A549 (cell line): ENCODE measurements around the gene SPRR2B.
"Not testable (repeated sequence)": the region's sequence is repeated elsewhere in the genome, so short reads cannot be mapped to it uniquely, and the experiment has no call there.

Experiments used
- CEBPB ChIP-seq, 2 experiments: fragments of >200 bp in 1 of 2; sonication (Bioruptor Twin) in 1 of 2; formaldehyde crosslinking in 1 of 2; IDR thresholded peaks; 2 replicates each; pipeline ENCODE4 v1.6.1; 2012 to 2016
- EP300 ChIP-seq, 2 experiments: fragments of >200 bp; sonication (Bioruptor Twin); formaldehyde crosslinking; IDR thresholded peaks; 2 replicates in 1 of 2; 3 replicates in 1 of 2; pipeline ENCODE4 v1.6.1; 2016 to 2017
- JUN ChIP-seq, 2 experiments: fragments of >200 bp; sonication (Bioruptor Twin); formaldehyde crosslinking; IDR thresholded peaks; 2 replicates in 1 of 2; 3 replicates in 1 of 2; pipeline ENCODE4 v1.6.1; 2016 to 2017
- KDM1A ChIP-seq: fragments of 200-600 bp; sonication (generic); IDR thresholded peaks from 2 replicates; pipeline ENCODE4 v1.6.1; 2016; ENCODE audit warnings: low read depth, mild to moderate bottlenecking
- MAFK ChIP-seq: fragments of 450-650 bp; IDR thresholded peaks from 2 replicates; pipeline ENCODE4 v1.6.1; 2014; ENCODE audit not compliant: partially characterized antibody
- MYC ChIP-seq: IDR thresholded peaks from 2 replicates; pipeline ENCODE4 v1.6.1; 2012; ENCODE audit warnings: mild to moderate bottlenecking, inconsistent platforms, low read length, improper control_type of control experiment, borderline replicate concordance
- RAD21 ChIP-seq, 2 experiments: fragments of >200 bp in 1 of 2; sonication (Bioruptor Twin) in 1 of 2; formaldehyde crosslinking in 1 of 2; IDR thresholded peaks in 1 of 2; conservative IDR thresholded peaks in 1 of 2; 2 replicates in 1 of 2; 3 replicates in 1 of 2; pipeline ENCODE4 v1.6.1; 2012 to 2018; ENCODE audit warnings: inconsistent platforms in 1 of 2
- SMC3 ChIP-seq: fragments of >200 bp; sonication (Bioruptor Twin); formaldehyde crosslinking; IDR thresholded peaks from 3 replicates; pipeline ENCODE4 v1.6.1; 2018; ENCODE audit warnings: inconsistent platforms
- ZNF302 ChIP-seq: fragments of 250-450 bp; sonication (Bioruptor Pico); IDR thresholded peaks from 2 replicates; pipeline ENCODE4 v1.9.0; 2021; ENCODE audit warnings: inconsistent platforms, mild to moderate bottlenecking, moderate library complexity
- TF ChIP-seq, protein P1 (sequence below): fragments of 450-650 bp; IDR thresholded peaks from 2 replicates; pipeline ENCODE4 v1.6.1; 2014; ENCODE audit warnings: antibody characterized with exemption
- TF ChIP-seq, protein P2 (sequence below): fragments of >200 bp; sonication (Bioruptor Twin); formaldehyde crosslinking; IDR thresholded peaks from 3 replicates; pipeline ENCODE4 v1.5.1; 2016

DNA sequence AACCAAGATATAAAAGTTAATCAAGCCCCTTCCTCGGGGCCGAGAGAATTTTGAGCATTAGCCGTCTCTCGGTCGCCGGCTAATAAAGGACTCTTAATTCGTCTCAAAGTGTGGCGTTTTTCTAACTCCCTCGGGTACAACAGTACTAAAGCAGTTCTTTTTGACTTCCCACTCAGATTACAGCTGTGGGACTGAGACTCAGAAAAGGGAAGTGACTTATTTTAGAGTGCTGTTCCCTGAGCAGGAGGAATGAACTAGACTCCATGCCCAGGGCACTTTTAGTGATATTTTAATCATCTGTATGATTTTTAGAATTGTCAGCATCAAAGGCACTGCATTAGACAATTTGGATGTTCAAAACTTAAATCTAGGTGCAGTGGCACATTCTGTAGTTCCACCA, 49.1 kb downstream of the SPRR2B start:
- TF ChIP-seq, protein P1, sequence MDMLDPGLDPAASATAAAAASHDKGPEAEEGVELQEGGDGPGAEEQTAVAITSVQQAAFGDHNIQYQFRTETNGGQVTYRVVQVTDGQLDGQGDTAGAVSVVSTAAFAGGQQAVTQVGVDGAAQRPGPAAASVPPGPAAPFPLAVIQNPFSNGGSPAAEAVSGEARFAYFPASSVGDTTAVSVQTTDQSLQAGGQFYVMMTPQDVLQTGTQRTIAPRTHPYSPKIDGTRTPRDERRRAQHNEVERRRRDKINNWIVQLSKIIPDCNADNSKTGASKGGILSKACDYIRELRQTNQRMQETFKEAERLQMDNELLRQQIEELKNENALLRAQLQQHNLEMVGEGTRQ, result not testable (repeated sequence)
- TF ChIP-seq, protein P2, sequence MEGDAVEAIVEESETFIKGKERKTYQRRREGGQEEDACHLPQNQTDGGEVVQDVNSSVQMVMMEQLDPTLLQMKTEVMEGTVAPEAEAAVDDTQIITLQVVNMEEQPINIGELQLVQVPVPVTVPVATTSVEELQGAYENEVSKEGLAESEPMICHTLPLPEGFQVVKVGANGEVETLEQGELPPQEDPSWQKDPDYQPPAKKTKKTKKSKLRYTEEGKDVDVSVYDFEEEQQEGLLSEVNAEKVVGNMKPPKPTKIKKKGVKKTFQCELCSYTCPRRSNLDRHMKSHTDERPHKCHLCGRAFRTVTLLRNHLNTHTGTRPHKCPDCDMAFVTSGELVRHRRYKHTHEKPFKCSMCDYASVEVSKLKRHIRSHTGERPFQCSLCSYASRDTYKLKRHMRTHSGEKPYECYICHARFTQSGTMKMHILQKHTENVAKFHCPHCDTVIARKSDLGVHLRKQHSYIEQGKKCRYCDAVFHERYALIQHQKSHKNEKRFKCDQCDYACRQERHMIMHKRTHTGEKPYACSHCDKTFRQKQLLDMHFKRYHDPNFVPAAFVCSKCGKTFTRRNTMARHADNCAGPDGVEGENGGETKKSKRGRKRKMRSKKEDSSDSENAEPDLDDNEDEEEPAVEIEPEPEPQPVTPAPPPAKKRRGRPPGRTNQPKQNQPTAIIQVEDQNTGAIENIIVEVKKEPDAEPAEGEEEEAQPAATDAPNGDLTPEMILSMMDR, result not testable (repeated sequence)
- not testable (repeated sequence) for TF ChIP-seq ZNF302 (CRISPR knock-in tag); EP300 (IDR thresholded peaks at IDR 0.05); RAD21 (conservative IDR thresholded peaks at IDR 0.05 in 1 of 2, IDR thresholded peaks at IDR 0.05 in 1 of 2); SMC3; KDM1A; MAFK; JUN (IDR thresholded peaks at IDR 0.05); CEBPB (IDR thresholded peaks at IDR 0.05); MYC
